Calu3 (cell line): ENCODE measurements around the gene TBKBP1. TPM values are rescaled to one million over a fixed set of nuclear protein-coding genes. Genes with fewer than 3 reads are reported as not detected.

ENCODE experiments used
- BruUV-seq: library from RNA; stranded (reverse); fragments of 400-500 nt; replicated peaks from 2 replicates; lab custom pipeline; 2021; lab: Mats Ljungman, UMichigan
- CTCF ChIA-PET: fragments of 300-600 bp; sonication (Branson Sonifier 250); formaldehyde crosslinking; loops from one replicate; lab custom pipeline; 2022; ENCODE audit warnings: antibody characterized with exemption; lab: Charles Lee
- DNase-seq: peaks from one replicate; pipeline ENCODE4 v3.0.0; 2022
- H3K27ac Mint-ChIP-seq: one replicate; pipeline ENCODE4 v1.8.0; 2022; ENCODE audit warnings: mixed read lengths; ENCODE audit not compliant: unreplicated experiment
- H3K27me3 Mint-ChIP-seq: one replicate; pipeline ENCODE4 v1.8.0; 2022; ENCODE audit warnings: mixed read lengths; ENCODE audit not compliant: unreplicated experiment
- H3K36me3 Mint-ChIP-seq: one replicate; pipeline ENCODE4 v1.8.0; 2022; ENCODE audit warnings: mild to moderate bottlenecking, moderate library complexity, mixed read lengths; ENCODE audit not compliant: insufficient read depth, unreplicated experiment
- H3K4me1 Mint-ChIP-seq: one replicate; pipeline ENCODE4 v1.8.0; 2022; ENCODE audit warnings: mild to moderate bottlenecking, low read depth, mixed read lengths; ENCODE audit not compliant: unreplicated experiment
- H3K4me3 Mint-ChIP-seq: one replicate; pipeline ENCODE4 v1.8.0; 2022; ENCODE audit warnings: mild to moderate bottlenecking, low read depth, moderate library complexity, mixed read lengths; ENCODE audit not compliant: unreplicated experiment
- H3K9me3 Mint-ChIP-seq: one replicate; pipeline ENCODE4 v1.8.0; 2022; ENCODE audit warnings: low read depth, mixed read lengths; ENCODE audit not compliant: unreplicated experiment
- intact Hi-C: fragments of 100-400 bp; cut with micrococcal nuclease; formaldehyde crosslinking; loops from one replicate; pipeline ENCODE4 v1.10.0; 2022; ENCODE audit not compliant: unreplicated experiment
- total RNA-seq: library from RNA; stranded (reverse); gene quantifications from 2 replicates; pipeline ENCODE4 v1.2.3, GENCODE V29; 2022
- TF ChIP-seq, protein P1 (sequence below): fragments of 200-600 bp; IDR thresholded peaks from one replicate; pipeline ENCODE4 v1.8.0; 2022; ENCODE audit warnings: antibody characterized with exemption; ENCODE audit not compliant: unreplicated experiment

The TBKBP1 gene
- total RNA-seq, 1 experiment from 2014 or later, result 6.4 TPM

- Mint-ChIP-seq H3K27ac (peak overlapping the region; percentile 4), H3K27me3 (no peaks in the 10 kb centered on the region), H3K36me3 (peaks cover 95% of the 10 kb centered on the region), H3K4me1 (no peaks in the 10 kb centered on the region), H3K9me3 (no peaks in the 10 kb centered on the region), H3K4me3 (no peak overlapping the region)
- no TSS peak for BruUV-seq
- intact Hi-C loops, result no loop called here
- no peak for DNase-seq
- CTCF ChIA-PET, result interaction anchor here (1.2 kb wide), 1 partner anchor 23 kb away, joined by 4 read pairs; no protein-coding TSS in a partner anchor
- TF ChIP-seq, protein P1, sequence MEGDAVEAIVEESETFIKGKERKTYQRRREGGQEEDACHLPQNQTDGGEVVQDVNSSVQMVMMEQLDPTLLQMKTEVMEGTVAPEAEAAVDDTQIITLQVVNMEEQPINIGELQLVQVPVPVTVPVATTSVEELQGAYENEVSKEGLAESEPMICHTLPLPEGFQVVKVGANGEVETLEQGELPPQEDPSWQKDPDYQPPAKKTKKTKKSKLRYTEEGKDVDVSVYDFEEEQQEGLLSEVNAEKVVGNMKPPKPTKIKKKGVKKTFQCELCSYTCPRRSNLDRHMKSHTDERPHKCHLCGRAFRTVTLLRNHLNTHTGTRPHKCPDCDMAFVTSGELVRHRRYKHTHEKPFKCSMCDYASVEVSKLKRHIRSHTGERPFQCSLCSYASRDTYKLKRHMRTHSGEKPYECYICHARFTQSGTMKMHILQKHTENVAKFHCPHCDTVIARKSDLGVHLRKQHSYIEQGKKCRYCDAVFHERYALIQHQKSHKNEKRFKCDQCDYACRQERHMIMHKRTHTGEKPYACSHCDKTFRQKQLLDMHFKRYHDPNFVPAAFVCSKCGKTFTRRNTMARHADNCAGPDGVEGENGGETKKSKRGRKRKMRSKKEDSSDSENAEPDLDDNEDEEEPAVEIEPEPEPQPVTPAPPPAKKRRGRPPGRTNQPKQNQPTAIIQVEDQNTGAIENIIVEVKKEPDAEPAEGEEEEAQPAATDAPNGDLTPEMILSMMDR, result no peak
These were observed 29.4 kb upstream of the TBKBP1 start for GRCh38 chr17:47664624-47664941.

DNA sequence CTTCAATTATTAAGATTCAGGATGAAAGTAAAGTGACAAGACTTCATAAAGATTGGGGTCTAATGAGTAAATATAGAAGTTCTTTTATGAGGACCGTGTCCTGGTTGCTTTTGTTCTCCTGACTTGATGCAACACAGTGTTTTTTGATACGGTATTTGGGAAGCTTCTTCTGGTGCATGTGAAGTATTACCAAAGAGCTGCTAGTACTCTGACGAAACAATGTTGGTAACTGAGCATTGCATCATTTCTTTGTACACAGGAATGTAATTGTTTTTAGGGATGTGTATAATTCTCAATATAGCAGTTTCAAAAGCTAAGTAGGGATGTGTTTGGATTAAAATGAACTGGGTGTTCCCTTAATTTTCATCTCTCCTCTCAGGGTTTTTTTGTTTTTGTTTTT, 28.3 kb upstream of the TBKBP1 start:
- H3K4me1 Mint-ChIP-seq, result no peaks in the 10 kb centered on the region
- peaks cover 96% of the 10 kb centered on the region for H3K36me3 Mint-ChIP-seq
- BruUV-seq, result no TSS peak
- no peak for DNase-seq
- no peak overlapping the region for H3K27ac Mint-ChIP-seq
- no peaks in the 10 kb centered on the region for H3K9me3 Mint-ChIP-seq
- TF ChIP-seq, protein P1, result no peak
- CTCF ChIA-PET, result interaction anchor here (1.2 kb wide), 1 partner anchor 22 kb away, joined by 4 read pairs; no protein-coding TSS in a partner anchor
- no peaks in the 10 kb centered on the region for H3K27me3 Mint-ChIP-seq
- no peak overlapping the region for H3K4me3 Mint-ChIP-seq
- intact Hi-C loops, result no loop called here

DNA sequence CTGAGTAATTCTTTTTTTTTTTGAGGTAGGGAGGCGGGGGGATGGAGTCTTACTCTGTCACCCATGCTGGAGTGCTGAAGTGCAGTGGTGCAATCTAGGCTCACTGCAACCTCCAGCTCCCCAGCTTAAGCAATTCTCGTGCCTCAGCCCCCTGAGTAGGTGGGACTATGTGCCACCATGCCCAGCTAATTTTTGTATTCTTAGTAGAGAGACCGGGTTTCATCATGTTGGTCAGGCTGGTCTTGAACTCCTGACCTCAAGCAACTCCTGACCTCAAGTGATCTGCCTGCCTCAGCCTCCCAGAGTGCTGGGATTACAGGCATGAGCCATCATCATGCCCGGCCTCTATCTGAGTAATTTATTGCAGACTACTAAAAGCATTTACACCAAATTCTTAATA, 24.9 kb upstream of the TBKBP1 start:
- Mint-ChIP-seq H3K9me3 (no peaks in the 10 kb centered on the region), H3K27ac (no peak overlapping the region), H3K4me1 (no peaks in the 10 kb centered on the region), H3K4me3 (no peak overlapping the region), H3K27me3 (no peaks in the 10 kb centered on the region), H3K36me3 (peaks cover 98% of the 10 kb centered on the region)
- CTCF ChIA-PET, result interaction anchor here (0.6 kb wide), 1 partner anchor 92 kb away, joined by 3 read pairs; no protein-coding TSS in a partner anchor
- TF ChIP-seq, protein P1, result no peak
- BruUV-seq, result no TSS peak
- no peak for DNase-seq
- intact Hi-C loops, result no loop called here

DNA sequence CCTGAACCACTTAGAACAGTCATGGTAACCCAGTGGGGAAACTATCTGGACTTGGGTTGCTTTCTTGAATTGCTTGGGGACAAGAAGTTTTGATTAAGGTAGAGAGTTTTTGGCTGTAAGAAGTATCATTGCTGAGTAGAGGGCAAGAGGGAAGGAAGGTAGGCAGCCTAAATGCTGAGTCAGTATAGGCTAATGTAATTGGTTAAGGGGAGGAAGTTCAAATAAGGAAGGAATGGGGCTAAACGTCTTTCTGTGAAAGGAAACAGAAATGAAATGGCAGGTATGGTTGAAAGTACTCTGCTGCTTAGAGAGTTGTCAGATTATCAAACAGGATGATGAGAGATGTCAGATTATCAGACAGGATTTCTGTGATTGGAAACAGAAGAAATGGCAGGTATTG, 23.9 kb upstream of the TBKBP1 start:
- no peaks in the 10 kb centered on the region for H3K4me1 Mint-ChIP-seq
- no peaks in the 10 kb centered on the region for H3K9me3 Mint-ChIP-seq
- intact Hi-C loops, result no loop called here
- no peak for DNase-seq
- peak overlapping the region; percentile 34 for H3K27ac Mint-ChIP-seq
- BruUV-seq, result no TSS peak
- H3K4me3 Mint-ChIP-seq, result no peak overlapping the region
- peaks cover 98% of the 10 kb centered on the region for H3K36me3 Mint-ChIP-seq
- no peaks in the 10 kb centered on the region for H3K27me3 Mint-ChIP-seq
- TF ChIP-seq, protein P1, result no peak
- CTCF ChIA-PET, result no interaction called here
